Measurements from ENCODE around the gene RAI1. TPM values are rescaled to one million over a fixed set of nuclear protein-coding genes. Genes with fewer than 3 reads are reported as not detected.

RAI1 gene
- total and polyA plus RNA-seq, 2 of the 8 experiments (the other 6 are each of a cell fraction or from before 2014, with no cell fraction given), result 0.39 to 1.2 TPM

DNA sequence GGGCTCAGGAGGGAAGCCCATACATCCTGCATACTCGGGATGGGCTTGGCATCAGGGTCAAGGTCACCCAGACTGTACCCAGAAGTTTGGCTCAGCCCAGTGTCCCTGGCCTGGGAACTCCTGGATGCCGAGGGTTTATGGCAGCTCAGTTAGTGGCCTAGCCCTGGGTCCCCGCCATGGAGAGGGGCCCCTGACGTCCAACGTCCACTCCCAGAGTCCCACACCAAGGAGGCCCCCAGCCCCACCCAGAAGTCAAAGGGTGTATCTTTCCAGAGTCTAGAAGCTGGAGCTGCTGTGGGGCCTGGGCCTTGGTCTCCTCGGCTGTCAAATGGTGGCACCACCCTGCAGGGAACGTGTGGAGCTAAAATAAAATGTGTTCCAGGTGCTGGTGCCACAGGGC, 79.1 kb downstream of the RAI1 start (continued):
- TF ChIP-seq CHD7 (IDR thresholded peaks at IDR 0.05; ENCODE audit: insufficient replicate concordance, low read length) (no peak), FOSL1 (IDR thresholded peaks at IDR 0.05; ENCODE audit: insufficient read depth, low read depth, low read length) (no peak), HDAC6 (IDR thresholded peaks at IDR 0.05; ENCODE audit: low read depth, low read length) (no peak), CTBP2 (IDR thresholded peaks at IDR 0.05; ENCODE audit: borderline replicate concordance, insufficient read depth, insufficient read length, low read length) (no peak), PHF8 (conservative IDR thresholded peaks at IDR 0.05; ENCODE audit: low read depth, low read length) (no peak), JUND (IDR thresholded peaks at IDR 0.05; ENCODE audit: low read length) (no peak)

Data from H1 (cell line).